ENCODE data around the gene GALNT10.

DNA sequence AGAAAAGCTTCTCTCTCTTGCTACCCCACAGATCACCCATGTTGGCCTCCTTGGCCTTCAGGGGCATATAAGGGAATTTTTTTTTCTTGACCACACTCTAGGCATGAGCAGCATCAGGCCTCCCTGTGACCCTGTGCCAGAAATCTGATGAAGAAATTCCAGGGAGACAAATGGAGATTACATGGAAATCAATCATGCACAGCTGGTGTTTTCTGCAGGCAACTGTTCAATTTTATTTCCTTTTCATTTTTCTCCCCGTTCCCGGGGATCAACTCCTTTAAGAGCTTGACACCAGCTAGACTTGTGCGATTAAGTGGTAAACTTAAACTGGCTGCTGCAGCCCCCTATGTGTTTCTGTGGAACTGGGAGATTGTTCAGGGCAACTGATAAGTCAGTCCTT lies 59.3 kb downstream of the GALNT10 start:
- TF ChIP-seq CREB1 (CRISPR knock-in tag; IDR thresholded peaks at IDR 0.05; ENCODE audit: low read depth) (no peak), EZH2 (IDR thresholded peaks at IDR 0.05; ENCODE audit: low read depth, unreplicated experiment) (no peak), POLR2AphosphoS5 (IDR thresholded peaks at IDR 0.05; ENCODE audit: low read depth) (no peak), EZH2phosphoT487 (IDR thresholded peaks at IDR 0.05; ENCODE audit: unreplicated experiment) (no peak), ZNF331 (CRISPR knock-in tag; IDR thresholded peaks at IDR 0.05; ENCODE audit: low read depth) (no peak), ZNF114 (CRISPR knock-in tag; IDR thresholded peaks at IDR 0.05) (no peak), JUNB (IDR thresholded peaks at IDR 0.05; ENCODE audit: unreplicated experiment) (no peak), NANOG (IDR thresholded peaks at IDR 0.05; ENCODE audit: borderline replicate concordance) (no peak)
- TF ChIP-seq, protein P1, sequence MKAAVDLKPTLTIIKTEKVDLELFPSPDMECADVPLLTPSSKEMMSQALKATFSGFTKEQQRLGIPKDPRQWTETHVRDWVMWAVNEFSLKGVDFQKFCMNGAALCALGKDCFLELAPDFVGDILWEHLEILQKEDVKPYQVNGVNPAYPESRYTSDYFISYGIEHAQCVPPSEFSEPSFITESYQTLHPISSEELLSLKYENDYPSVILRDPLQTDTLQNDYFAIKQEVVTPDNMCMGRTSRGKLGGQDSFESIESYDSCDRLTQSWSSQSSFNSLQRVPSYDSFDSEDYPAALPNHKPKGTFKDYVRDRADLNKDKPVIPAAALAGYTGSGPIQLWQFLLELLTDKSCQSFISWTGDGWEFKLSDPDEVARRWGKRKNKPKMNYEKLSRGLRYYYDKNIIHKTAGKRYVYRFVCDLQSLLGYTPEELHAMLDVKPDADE (IDR thresholded peaks at IDR 0.05): no peak
- TF ChIP-seq, protein P2, sequence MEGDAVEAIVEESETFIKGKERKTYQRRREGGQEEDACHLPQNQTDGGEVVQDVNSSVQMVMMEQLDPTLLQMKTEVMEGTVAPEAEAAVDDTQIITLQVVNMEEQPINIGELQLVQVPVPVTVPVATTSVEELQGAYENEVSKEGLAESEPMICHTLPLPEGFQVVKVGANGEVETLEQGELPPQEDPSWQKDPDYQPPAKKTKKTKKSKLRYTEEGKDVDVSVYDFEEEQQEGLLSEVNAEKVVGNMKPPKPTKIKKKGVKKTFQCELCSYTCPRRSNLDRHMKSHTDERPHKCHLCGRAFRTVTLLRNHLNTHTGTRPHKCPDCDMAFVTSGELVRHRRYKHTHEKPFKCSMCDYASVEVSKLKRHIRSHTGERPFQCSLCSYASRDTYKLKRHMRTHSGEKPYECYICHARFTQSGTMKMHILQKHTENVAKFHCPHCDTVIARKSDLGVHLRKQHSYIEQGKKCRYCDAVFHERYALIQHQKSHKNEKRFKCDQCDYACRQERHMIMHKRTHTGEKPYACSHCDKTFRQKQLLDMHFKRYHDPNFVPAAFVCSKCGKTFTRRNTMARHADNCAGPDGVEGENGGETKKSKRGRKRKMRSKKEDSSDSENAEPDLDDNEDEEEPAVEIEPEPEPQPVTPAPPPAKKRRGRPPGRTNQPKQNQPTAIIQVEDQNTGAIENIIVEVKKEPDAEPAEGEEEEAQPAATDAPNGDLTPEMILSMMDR (conservative IDR thresholded peaks at IDR 0.05; ENCODE audit: low read depth in 2 of 2): no peak
- TF ChIP-seq, protein P3, sequence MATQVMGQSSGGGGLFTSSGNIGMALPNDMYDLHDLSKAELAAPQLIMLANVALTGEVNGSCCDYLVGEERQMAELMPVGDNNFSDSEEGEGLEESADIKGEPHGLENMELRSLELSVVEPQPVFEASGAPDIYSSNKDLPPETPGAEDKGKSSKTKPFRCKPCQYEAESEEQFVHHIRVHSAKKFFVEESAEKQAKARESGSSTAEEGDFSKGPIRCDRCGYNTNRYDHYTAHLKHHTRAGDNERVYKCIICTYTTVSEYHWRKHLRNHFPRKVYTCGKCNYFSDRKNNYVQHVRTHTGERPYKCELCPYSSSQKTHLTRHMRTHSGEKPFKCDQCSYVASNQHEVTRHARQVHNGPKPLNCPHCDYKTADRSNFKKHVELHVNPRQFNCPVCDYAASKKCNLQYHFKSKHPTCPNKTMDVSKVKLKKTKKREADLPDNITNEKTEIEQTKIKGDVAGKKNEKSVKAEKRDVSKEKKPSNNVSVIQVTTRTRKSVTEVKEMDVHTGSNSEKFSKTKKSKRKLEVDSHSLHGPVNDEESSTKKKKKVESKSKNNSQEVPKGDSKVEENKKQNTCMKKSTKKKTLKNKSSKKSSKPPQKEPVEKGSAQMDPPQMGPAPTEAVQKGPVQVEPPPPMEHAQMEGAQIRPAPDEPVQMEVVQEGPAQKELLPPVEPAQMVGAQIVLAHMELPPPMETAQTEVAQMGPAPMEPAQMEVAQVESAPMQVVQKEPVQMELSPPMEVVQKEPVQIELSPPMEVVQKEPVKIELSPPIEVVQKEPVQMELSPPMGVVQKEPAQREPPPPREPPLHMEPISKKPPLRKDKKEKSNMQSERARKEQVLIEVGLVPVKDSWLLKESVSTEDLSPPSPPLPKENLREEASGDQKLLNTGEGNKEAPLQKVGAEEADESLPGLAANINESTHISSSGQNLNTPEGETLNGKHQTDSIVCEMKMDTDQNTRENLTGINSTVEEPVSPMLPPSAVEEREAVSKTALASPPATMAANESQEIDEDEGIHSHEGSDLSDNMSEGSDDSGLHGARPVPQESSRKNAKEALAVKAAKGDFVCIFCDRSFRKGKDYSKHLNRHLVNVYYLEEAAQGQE (IDR thresholded peaks at IDR 0.05; ENCODE audit: unreplicated experiment): no peak
- TF ChIP-seq, protein P4, sequence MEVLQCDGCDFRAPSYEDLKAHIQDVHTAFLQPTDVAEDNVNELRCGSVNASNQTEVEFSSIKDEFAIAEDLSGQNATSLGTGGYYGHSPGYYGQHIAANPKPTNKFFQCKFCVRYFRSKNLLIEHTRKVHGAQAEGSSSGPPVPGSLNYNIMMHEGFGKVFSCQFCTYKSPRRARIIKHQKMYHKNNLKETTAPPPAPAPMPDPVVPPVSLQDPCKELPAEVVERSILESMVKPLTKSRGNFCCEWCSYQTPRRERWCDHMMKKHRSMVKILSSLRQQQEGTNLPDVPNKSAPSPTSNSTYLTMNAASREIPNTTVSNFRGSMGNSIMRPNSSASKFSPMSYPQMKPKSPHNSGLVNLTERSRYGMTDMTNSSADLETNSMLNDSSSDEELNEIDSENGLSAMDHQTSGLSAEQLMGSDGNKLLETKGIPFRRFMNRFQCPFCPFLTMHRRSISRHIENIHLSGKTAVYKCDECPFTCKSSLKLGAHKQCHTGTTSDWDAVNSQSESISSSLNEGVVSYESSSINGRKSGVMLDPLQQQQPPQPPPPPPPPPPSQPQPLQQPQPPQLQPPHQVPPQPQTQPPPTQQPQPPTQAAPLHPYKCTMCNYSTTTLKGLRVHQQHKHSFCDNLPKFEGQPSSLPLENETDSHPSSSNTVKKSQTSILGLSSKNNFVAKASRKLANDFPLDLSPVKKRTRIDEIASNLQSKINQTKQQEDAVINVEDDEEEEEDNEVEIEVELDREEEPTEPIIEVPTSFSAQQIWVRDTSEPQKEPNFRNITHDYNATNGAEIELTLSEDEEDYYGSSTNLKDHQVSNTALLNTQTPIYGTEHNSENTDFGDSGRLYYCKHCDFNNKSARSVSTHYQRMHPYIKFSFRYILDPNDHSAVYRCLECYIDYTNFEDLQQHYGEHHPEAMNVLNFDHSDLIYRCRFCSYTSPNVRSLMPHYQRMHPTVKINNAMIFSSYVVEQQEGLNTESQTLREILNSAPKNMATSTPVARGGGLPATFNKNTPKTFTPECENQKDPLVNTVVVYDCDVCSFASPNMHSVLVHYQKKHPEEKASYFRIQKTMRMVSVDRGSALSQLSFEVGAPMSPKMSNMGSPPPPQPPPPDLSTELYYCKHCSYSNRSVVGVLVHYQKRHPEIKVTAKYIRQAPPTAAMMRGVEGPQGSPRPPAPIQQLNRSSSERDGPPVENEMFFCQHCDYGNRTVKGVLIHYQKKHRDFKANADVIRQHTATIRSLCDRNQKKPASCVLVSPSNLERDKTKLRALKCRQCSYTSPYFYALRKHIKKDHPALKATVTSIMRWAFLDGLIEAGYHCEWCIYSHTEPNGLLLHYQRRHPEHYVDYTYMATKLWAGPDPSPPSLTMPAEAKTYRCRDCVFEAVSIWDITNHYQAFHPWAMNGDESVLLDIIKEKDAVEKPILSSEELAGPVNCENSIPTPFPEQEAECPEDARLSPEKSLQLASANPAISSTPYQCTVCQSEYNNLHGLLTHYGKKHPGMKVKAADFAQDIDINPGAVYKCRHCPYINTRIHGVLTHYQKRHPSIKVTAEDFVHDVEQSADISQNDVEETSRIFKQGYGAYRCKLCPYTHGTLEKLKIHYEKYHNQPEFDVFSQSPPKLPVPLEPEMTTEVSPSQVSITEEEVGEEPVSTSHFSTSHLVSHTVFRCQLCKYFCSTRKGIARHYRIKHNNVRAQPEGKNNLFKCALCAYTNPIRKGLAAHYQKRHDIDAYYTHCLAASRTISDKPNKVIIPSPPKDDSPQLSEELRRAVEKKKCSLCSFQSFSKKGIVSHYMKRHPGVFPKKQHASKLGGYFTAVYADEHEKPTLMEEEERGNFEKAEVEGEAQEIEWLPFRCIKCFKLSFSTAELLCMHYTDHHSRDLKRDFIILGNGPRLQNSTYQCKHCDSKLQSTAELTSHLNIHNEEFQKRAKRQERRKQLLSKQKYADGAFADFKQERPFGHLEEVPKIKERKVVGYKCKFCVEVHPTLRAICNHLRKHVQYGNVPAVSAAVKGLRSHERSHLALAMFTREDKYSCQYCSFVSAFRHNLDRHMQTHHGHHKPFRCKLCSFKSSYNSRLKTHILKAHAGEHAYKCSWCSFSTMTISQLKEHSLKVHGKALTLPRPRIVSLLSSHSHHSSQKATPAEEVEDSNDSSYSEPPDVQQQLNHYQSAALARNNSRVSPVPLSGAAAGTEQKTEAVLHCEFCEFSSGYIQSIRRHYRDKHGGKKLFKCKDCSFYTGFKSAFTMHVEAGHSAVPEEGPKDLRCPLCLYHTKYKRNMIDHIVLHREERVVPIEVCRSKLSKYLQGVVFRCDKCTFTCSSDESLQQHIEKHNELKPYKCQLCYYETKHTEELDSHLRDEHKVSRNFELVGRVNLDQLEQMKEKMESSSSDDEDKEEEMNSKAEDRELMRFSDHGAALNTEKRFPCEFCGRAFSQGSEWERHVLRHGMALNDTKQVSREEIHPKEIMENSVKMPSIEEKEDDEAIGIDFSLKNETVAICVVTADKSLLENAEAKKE (CRISPR knock-in tag; IDR thresholded peaks at IDR 0.05): no peak

Measured in GM23338 (cell line).